ENCODE results near the gene SLC6A9.

GRCh38 chr1:43970911-43971310 is 60.4 kb downstream of the SLC6A9 start:
- TF ChIP-seq CTCF (IDR thresholded peaks at IDR 0.05; ENCODE audit: low read depth, low read length, missing input control) (no peak), TAF1 (conservative IDR thresholded peaks at IDR 0.05) (no peak), NR2F2 (IDR thresholded peaks at IDR 0.05) (no peak), RAD21 (IDR thresholded peaks at IDR 0.05) (no peak), REST (IDR thresholded peaks at IDR 0.05) (no peak), MAX (IDR thresholded peaks at IDR 0.05) (no peak)

Data from liver (tissue), 3 donors.